ENCODE measurements around the gene CD2AP.

- TF ChIP-seq MAX (IDR thresholded peaks at IDR 0.05) (no peak), RAD21 (IDR thresholded peaks at IDR 0.05) (no peak), CTCF (IDR thresholded peaks at IDR 0.05; ENCODE audit: low read depth, low read length, missing input control) (no peak), GABPA (IDR thresholded peaks at IDR 0.05 in 1 of 2, conservative IDR thresholded peaks at IDR 0.05 in 1 of 2) (no peak), REST (IDR thresholded peaks at IDR 0.05) (no peak), TAF1 (conservative IDR thresholded peaks at IDR 0.05) (no peak), YY1 (IDR thresholded peaks at IDR 0.05) (no peak), RXRA (IDR thresholded peaks at IDR 0.05) (no peak), ATF3 (IDR thresholded peaks at IDR 0.05) (no peak), EGR1 (IDR thresholded peaks at IDR 0.05; ENCODE audit: low read depth in 2 of 2) (no peak)
These were observed 38.9 kb upstream of the CD2AP start for GRCh38 chr6:47438481-47439347.

Measured in liver (tissue), 3 donors.